NCI-H2107 treated with DMSO at 0.1 percent for 48 hours (cell line): ENCODE measurements around the gene UBE2L5.
"Not testable (repeated sequence)": the region's sequence is repeated elsewhere in the genome, so short reads cannot be mapped to it uniquely, and the experiment has no call there.

Source experiments
- DNase-seq: peaks from one replicate; lab custom pipeline; 2025; ENCODE audit not compliant: unreplicated experiment; lab: John Stamatoyannopoulos, UW

UBE2L5 gene

DNA sequence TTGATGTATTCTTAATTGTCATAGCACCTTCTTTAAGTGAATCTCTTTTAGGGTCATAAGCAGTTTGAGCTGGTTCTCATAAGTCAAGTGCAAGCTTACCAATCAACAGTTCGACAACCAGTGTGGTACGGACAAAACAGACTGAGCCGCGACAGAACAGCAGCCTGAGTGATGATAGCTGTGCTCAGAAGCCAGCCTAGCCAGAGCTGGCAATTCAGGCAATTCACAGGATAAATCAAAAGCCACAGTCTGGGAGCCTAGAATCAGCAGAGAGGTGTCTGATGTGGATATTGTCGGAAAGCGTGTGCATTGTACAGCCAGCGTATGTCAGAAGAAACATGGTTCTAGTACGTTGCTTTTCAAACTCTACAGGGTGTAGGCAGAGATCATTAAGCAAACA, 14.9 kb downstream of the UBE2L5 start:
- DNase-seq: no peak

- no peak for DNase-seq
Measured at GRCh38 chr13:30438286-30438685, 16.0 kb downstream of the UBE2L5 start.

DNA sequence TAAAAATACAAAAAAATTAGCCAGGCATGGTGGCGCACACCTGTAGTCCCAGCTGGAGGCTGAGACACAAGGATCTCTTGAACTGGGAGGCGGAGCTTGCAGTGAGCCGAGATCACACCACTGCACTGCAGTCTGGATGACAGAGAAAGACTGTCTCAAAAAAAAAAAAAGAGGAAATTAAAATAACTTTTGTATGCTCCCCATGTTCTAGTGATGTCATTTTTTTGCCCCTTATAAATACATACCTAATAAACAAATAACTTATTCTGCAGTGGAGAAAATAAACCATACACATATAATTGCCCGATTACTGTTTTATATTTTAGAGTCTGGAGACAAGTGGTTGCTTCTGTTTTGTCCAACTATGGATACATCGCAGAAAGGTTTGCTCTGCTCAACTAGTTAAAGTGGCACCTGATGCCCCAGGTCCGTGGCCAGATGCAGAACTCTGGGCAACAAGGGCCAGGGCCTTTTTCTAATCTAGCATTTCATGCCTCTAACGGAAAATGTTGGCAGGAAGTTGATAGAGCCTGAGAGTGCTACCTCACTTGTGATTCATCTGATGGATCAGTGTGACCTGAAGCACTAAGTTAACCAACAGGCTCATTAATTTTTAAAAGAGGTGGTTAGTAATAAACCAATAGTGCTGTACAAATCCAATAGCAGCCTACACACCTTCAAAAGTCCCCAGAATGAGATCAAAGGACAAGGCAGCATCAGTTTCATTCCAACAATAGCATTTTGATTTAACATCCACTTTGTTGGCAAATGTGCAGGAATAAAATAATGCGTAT, 18.8 kb downstream of the UBE2L5 start:
- DNase-seq: no peak

GRCh38 chr13:30442926-30443325, 20.6 kb downstream of the UBE2L5 start:
- no peak for DNase-seq

GRCh38 chr13:30443491-30443890, 21.2 kb downstream of the UBE2L5 start:
- DNase-seq: not testable (repeated sequence)

GRCh38 chr13:30443957-30444404, 21.7 kb downstream of the UBE2L5 start:
- DNase-seq: no peak

DNA sequence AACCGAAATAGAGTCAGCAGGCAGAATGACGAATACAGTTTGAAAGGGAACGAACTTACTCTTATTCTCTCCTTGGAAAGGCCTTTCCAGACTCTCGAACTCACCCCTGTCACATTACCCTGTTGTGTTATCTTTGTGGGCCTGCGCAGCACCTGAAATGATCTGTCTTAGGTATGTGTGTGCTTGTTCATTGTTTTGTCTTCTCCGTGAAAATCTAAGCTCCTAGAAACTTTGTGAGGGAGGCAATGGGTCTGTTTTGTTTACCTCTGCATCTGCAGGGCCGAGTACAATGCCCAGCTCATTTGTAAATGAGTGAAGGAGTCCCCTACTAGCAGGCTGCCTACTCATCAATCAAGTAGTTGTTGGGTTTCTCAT, 23.8 kb downstream of the UBE2L5 start:
- peak; percentile 37 for DNase-seq

DNA sequence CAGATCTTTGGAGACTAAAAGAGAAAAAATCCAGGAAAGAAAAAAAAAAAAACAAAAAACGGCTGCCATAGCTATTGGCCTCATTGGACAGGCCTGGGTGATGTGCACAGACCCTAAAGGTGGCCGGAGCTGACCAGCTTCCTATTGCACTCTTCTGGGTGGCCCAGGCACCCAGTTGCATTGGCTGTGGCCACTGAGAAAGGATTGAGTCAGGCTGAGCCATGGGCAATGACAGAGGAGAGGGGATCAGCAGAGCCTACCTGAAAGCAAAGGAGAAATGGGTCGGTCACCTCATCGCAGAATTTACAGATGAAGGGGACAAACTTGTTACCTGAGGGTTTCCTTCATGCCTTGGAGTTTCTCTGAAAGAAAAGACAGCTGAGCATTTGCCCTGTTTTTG, 26.1 kb downstream of the UBE2L5 start:
- no peak for DNase-seq

- DNase-seq: no peak
Measured at GRCh38 chr13:30450066-30450465, 27.8 kb downstream of the UBE2L5 start.

GRCh38 chr13:30451476-30451875, 29.2 kb downstream of the UBE2L5 start:
- not testable (repeated sequence) for DNase-seq

GRCh38 chr13:30453727-30454126, 31.4 kb downstream of the UBE2L5 start:
- DNase-seq: no peak

GRCh38 chr13:30454991-30455390, 32.7 kb downstream of the UBE2L5 start:
- no peak for DNase-seq

DNA sequence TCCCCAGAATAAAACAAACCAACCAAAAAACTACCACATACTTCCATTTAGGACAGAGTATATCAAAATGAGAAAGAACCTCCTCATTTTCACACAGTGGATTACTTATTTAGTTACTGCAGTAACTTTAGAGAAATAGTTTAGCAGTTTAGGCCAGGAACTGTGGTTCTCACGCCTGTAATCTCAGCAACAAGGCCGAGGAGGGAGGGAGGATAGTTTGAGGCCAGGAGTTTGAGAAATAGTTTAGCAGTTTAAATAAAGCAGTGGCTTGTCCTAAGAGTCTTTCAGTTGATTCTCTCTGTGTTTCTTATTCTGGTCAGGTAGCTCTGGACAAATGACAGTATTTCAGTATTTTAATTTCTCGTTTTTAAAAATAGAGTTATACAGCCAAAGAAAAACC, 34.0 kb downstream of the UBE2L5 start:
- no peak for DNase-seq

GRCh38 chr13:30457306-30457891, 35.1 kb downstream of the UBE2L5 start:
- no peak for DNase-seq

DNA sequence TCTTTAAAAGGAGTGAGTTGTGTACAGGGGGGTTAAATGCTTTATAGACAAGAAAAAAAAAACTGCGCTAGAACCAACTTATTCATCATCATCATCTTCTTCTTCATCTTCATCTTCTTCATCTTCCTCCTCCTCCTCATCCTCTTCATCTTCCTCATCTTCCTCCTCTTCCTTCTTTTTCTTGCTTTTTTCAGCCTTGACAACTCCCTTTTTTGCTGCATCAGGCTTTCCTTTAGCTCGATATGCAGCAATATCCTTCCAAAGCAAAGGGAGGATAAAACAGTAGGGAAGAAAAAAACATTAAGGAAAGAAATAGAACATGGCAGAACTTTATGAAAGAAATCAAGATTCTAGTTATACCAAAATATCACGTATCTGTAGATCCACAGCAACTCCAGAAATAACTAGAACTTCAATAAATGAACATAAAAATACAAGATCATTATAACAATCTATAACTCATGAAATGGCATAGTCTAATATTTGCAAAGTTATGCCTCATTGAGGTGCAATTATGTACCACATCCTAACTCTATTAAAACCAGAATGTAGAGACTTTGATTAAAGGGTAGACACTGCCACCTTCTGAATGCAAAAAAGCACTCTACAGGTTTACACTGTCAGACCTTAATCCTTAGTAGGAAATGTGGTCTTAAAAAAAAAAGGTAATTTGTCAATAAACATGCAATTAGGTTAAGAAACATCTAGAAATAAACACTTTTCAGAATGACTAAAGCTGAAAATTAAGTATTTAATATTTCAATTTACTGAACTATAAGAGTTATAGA, 39.2 kb downstream of the UBE2L5 start:
- not testable (repeated sequence) for DNase-seq

- DNase-seq: no peak
Measured at GRCh38 chr13:30463787-30464495, 41.6 kb downstream of the UBE2L5 start.

DNA sequence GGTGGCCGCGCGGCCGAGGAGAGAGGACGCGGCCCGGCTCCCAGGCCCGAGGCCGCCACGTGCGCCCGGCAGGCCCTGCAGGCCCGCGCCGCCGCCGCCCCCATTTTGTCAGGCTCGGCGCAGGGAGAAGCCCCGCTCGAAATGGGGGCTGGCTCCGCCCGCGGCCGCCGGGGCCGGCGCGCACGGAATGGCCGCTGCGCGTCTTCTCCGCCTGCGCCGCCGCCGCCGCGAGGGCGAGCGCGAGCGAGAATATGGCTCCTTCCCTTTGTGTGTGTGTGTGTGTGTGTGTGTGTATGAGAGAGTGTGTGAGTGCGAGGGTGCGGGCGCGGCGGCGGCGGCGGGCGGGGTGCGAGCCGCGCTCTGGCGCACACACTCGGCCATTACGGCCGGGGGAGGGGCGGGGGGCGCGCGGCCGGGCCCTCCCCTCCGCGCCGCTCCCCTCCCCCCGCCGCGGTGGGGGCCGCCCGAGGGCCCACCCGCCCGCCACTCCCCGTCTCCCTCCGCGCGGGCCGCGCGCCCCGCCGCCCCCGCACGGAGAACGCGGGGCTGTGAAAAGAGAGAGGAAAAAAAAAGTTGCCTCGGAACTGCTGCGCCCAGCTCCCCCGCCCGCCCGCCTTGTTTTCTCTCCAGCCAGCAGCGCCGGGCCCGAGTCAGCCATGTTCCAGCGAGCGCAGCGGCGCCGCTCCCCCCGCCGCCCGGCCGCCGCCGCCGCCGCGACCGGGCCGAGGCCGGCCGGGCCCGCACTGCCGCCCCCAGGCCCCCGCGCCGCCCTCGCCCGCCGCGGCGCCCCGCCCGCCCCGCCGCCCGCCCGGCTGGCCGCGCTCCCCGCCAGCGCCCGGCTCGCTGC, 42.4 kb downstream of the UBE2L5 start:
- DNase-seq: peak; percentile 38

DNA sequence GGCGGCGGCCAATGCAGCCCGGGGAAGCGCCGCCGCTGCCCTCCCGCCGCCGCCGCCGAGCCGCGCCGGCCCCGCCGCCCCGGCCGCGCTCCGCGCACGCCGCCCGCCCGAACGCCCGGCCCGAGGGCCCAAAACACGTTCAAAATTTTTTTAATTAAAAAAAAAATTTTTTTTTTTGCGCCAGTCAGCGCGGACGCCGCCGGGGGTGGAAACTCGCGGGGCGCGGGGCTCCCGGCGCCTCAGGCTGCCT, 43.0 kb downstream of the UBE2L5 start:
- no peak for DNase-seq

- DNase-seq: peak; percentile 97
Measured at GRCh38 chr13:30465593-30466357, 43.5 kb downstream of the UBE2L5 start, which contains the start of gene HMGB1. HMGB1 (minus strand) TSS chr13:30465936; CDS start chr13:30463680, 2,256 bp downstream.

DNA sequence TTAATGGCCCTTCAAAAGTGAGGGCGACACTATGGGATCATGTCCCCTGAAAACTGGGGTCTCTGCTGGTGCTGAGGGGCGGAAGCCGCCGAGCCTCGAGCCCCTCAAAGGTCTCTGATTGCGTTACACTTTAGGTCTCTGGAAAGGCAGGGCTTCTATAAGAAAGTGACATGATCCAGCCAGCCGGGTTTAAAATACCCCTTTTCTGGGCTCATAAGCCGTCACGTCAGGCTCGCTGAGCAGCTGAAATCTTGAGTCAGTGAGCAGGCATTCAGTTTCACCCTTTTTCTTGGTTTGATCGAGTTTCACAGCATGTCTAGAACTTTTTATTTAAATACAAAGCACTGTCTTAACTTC, 44.0 kb downstream of the UBE2L5 start:
- no peak for DNase-seq
